GM12873 (cell line): Measurements from ENCODE around the gene GPRIN1.

Source experiments
- TF ChIP-seq, protein P1 (sequence below): IDR thresholded peaks from 2 replicates; pipeline ENCODE4 v1.5.1; 2012; ENCODE audit warnings: low read depth, mild to moderate bottlenecking, moderate library complexity, low read length, control low read depth; ENCODE audit not compliant: insufficient read depth; ENCODE audit errors: missing control alignments

The GPRIN1 gene

GRCh38 chr5:176560364-176560763 is 49.6 kb downstream of the GPRIN1 start:
- TF ChIP-seq, protein P1, sequence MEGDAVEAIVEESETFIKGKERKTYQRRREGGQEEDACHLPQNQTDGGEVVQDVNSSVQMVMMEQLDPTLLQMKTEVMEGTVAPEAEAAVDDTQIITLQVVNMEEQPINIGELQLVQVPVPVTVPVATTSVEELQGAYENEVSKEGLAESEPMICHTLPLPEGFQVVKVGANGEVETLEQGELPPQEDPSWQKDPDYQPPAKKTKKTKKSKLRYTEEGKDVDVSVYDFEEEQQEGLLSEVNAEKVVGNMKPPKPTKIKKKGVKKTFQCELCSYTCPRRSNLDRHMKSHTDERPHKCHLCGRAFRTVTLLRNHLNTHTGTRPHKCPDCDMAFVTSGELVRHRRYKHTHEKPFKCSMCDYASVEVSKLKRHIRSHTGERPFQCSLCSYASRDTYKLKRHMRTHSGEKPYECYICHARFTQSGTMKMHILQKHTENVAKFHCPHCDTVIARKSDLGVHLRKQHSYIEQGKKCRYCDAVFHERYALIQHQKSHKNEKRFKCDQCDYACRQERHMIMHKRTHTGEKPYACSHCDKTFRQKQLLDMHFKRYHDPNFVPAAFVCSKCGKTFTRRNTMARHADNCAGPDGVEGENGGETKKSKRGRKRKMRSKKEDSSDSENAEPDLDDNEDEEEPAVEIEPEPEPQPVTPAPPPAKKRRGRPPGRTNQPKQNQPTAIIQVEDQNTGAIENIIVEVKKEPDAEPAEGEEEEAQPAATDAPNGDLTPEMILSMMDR, result no peak

- TF ChIP-seq, protein P1, result peak; percentile 31
Measured at GRCh38 chr5:176559683-176560082, 50.3 kb downstream of the GPRIN1 start.

- TF ChIP-seq, protein P1, result no peak
Measured at GRCh38 chr5:176557846-176558245, 52.1 kb downstream of the GPRIN1 start.

GRCh38 chr5:176553260-176554085 is 56.5 kb downstream of the GPRIN1 start:
- TF ChIP-seq, protein P1, result no peak

- TF ChIP-seq, protein P1, result no peak
Measured at GRCh38 chr5:176552332-176552869, 57.6 kb downstream of the GPRIN1 start.

DNA sequence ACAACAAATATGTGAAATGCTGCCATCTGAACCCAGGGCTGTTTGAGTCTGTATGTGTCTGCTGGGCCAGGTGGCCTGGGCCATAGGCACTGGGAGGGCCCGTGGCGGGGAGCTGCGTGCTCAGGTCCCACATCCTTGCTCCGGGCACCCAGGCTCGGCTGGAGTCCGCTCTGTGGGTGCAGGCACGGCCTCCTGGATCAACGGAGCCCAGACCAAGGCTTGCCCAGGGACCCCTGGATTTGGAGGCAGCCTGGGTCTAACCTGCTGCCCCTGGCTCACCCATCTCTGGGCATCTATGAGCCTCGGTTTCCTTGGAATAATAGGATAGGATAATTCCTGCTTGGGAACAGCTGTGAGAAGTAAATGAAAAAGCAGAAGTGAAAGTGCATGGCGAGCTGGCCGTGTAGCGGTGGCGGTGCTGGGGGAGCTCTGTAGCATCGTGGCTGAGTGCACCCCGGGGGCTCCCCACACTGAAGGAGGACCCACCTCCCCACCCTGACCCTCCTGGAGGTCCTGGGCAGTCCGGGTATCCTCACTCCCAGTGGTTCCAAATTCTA is 59.6 kb downstream of the GPRIN1 start:
- TF ChIP-seq, protein P1, result no peak

- TF ChIP-seq, protein P1, result no peak
Measured at GRCh38 chr5:176549871-176550270, 60.1 kb downstream of the GPRIN1 start.
